ENCODE data around the gene FSD1L. TPM values are rescaled to one million over a fixed set of nuclear protein-coding genes. Genes with fewer than 3 reads are reported as not detected.
"Not testable (repeated sequence)": the region's sequence is repeated elsewhere in the genome, so short reads cannot be mapped to it uniquely, and the experiment has no call there.

FSD1L gene
- total RNA-seq, 1 donor from 2014 or later, result 10.8 TPM

- intact Hi-C loops (cut with DNase I), result no loop called here
- DNase-seq (ENCODE audit: low spot score), result no peak
These were observed 19.1 kb downstream of the FSD1L start for GRCh38 chr9:105466898-105467455.

GRCh38 chr9:105468875-105469274 lies 21.0 kb downstream of the FSD1L start:
- no peak for DNase-seq (ENCODE audit: low spot score)
- intact Hi-C loops (cut with DNase I), result no loop called here

- intact Hi-C loops (cut with DNase I), result loop anchor here (10.0 kb wide), 1 partner anchor 48 kb away; no protein-coding TSS in a partner anchor
- no peak for DNase-seq (ENCODE audit: low spot score)
These were observed 25.4 kb downstream of the FSD1L start for GRCh38 chr9:105473221-105473620.

- no peak for DNase-seq (ENCODE audit: low spot score)
- intact Hi-C loops (cut with DNase I), result loop anchor here (10.0 kb wide), 1 partner anchor 51 kb away; no protein-coding TSS in a partner anchor
These were observed 27.5 kb downstream of the FSD1L start for GRCh38 chr9:105475302-105475701.

- intact Hi-C loops (cut with DNase I), result loop anchor here (10.0 kb wide), 1 partner anchor 55 kb away; no protein-coding TSS in a partner anchor
These were observed 32.0 kb downstream of the FSD1L start for GRCh38 chr9:105479846-105480245.

GRCh38 chr9:105483618-105484017 lies 35.8 kb downstream of the FSD1L start:
- DNase-seq (ENCODE audit: low spot score), result no peak
- intact Hi-C loops (cut with DNase I), result no loop called here

More at GRCh38 chr9:105479846-105480245, 32.0 kb downstream of the FSD1L start:
- DNase-seq (ENCODE audit: low spot score), result no peak

GRCh38 chr9:105484226-105484625 lies 36.4 kb downstream of the FSD1L start:
- DNase-seq (ENCODE audit: low spot score), result no peak
- intact Hi-C loops (cut with DNase I), result no loop called here

- no peak for DNase-seq (ENCODE audit: low spot score)
- intact Hi-C loops (cut with DNase I), result no loop called here
These were observed 37.3 kb downstream of the FSD1L start for GRCh38 chr9:105485131-105485530.

- DNase-seq (ENCODE audit: low spot score), result no peak
- intact Hi-C loops (cut with DNase I), result no loop called here
These were observed 49.0 kb downstream of the FSD1L start for GRCh38 chr9:105496826-105497225.

- DNase-seq (ENCODE audit: low spot score), result no peak
These were observed 49.9 kb downstream of the FSD1L start for GRCh38 chr9:105497704-105498103.

GRCh38 chr9:105500108-105500766 lies 52.4 kb downstream of the FSD1L start:
- intact Hi-C loops (cut with DNase I), result no loop called here

More at GRCh38 chr9:105497704-105498103, 49.9 kb downstream of the FSD1L start:
- intact Hi-C loops (cut with DNase I), result no loop called here

GRCh38 chr9:105501414-105501813 lies 53.6 kb downstream of the FSD1L start:
- intact Hi-C loops (cut with DNase I), result no loop called here

More at GRCh38 chr9:105500108-105500766, 52.4 kb downstream of the FSD1L start:
- no peak for DNase-seq (ENCODE audit: low spot score)

GRCh38 chr9:105502276-105502675 lies 54.4 kb downstream of the FSD1L start:
- intact Hi-C loops (cut with DNase I), result no loop called here
- no peak for DNase-seq (ENCODE audit: low spot score)

More at GRCh38 chr9:105501414-105501813, 53.6 kb downstream of the FSD1L start:
- no peak for DNase-seq (ENCODE audit: low spot score)

GRCh38 chr9:105503881-105504280 lies 56.0 kb downstream of the FSD1L start:
- intact Hi-C loops (cut with DNase I), result no loop called here

GRCh38 chr9:105507096-105507790 lies 59.4 kb downstream of the FSD1L start:
- no peak for DNase-seq (ENCODE audit: low spot score)
- intact Hi-C loops (cut with DNase I), result no loop called here

More at GRCh38 chr9:105503881-105504280, 56.0 kb downstream of the FSD1L start:
- no peak for DNase-seq (ENCODE audit: low spot score)

GRCh38 chr9:105508530-105508929 lies 60.7 kb downstream of the FSD1L start:
- DNase-seq (ENCODE audit: low spot score), result no peak
- intact Hi-C loops (cut with DNase I), result no loop called here

- DNase-seq (ENCODE audit: low spot score), result no peak
- intact Hi-C loops (cut with DNase I), result no loop called here
These were observed 62.2 kb downstream of the FSD1L start for GRCh38 chr9:105510024-105510423.

- intact Hi-C loops (cut with DNase I), result no loop called here
- no peak for DNase-seq (ENCODE audit: low spot score)
These were observed 63.6 kb downstream of the FSD1L start for GRCh38 chr9:105511446-105511845.

GRCh38 chr9:105515811-105516413 lies 68.1 kb downstream of the FSD1L start:
- intact Hi-C loops (cut with DNase I), result no loop called here
- DNase-seq (ENCODE audit: low spot score), result no peak

- DNase-seq (ENCODE audit: low spot score); intact Hi-C loops (cut with DNase I): not testable (repeated sequence)
These were observed 72.0 kb downstream of the FSD1L start for GRCh38 chr9:105519710-105520369.
